ENCODE results near the gene PRUNE1.

Gene PRUNE1

GRCh38 chr1:150979092-150980056 is 28.9 kb upstream of the PRUNE1 start:
- peak; percentile 93 for DNase-seq

DNA sequence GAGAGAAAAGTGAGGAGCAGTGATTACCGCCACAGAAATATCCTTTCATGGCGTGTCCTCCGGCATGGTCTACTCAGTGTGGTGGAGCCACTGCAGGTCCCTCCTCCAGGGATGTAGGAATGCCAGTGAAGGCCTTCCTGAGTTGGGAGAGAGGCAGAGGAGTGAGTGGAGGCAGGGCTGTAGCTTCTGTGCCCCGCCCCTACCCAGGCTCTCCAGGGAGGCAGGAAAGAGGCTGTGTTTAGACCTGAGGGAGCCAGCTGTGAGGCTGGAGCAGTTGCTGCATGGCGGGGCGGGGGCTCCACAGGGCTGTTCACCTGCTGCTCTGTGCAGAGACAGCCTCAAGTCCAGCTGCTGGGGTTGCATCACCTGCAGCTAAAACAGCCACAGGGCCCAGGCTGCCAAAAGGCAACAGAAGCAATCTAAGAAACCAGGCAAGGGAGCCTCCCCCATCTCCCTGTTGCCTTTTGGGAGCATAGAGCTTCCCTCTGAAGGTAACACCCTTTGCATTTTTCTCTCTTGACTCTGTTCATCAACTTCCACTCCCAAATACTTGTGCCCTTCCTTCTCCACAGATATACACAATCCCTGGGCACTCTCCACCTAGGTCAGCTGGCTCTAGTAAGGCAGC is 27.0 kb upstream of the PRUNE1 start:
- DNase-seq, result no peak

DNA sequence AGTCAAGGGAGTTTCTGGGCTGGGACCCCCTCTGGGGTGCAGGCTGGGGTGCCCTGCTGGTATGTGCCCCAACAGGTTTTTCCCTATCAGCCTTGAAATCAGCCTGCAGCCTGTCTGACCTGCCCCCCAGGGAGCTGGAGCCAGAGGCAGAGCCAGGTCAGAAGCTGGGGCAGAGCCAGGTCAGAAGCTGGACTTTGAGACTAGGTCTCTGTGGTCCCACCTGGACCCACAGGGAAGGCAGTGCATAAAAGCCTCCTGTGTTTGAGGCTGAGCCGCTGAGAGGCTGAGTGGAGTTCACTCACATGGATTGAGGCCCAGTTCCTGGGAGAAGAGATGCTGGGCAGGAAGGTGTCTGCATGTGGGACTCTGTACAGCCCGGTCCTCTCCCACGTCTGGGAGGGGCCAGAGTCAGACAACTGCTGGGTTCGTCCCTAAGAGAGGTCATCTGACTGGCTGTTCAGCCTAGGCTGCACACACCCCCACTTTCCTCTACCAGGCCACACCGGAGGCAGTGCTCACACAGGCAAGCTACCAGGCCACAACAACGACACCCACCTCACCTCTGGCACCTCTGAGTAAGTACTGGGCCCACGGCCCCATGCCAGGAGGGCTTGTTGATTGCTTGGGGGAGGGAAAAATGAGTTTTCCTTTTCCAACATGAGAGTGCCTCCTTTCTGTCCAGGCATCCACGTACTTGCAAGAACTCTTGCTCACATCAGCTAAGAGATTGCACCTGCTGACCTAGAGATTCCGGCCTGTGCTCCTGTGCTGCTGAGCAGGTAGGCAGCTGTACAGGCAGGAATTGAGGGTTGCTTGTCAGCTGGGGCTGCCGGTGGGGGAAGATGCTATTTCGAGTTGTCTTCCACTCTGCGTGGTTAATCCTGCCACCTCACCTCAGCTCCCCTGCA is 26.2 kb upstream of the PRUNE1 start, which contains the start of gene ANXA9:
Gene ANXA9, plus strand, starts transcription at position 488 of the 908 bp plus-strand sequence. CDS start 814 bp downstream, outside the sequence.
- no peak for DNase-seq

GRCh38 chr1:150985179-150985825 is 22.9 kb upstream of the PRUNE1 start:
- DNase-seq, result no peak

- no peak for DNase-seq
Measured at GRCh38 chr1:150987924-150988323, 20.3 kb upstream of the PRUNE1 start.

GRCh38 chr1:150992626-150993025 is 15.6 kb upstream of the PRUNE1 start:
- DNase-seq, result no peak

GRCh38 chr1:150994248-150994647 is 14.0 kb upstream of the PRUNE1 start:
- DNase-seq, result no peak

GRCh38 chr1:150995460-150995859 is 12.8 kb upstream of the PRUNE1 start:
- no peak for DNase-seq

GRCh38 chr1:150995896-150996295 is 12.4 kb upstream of the PRUNE1 start:
- peak; percentile 31 for DNase-seq

DNA sequence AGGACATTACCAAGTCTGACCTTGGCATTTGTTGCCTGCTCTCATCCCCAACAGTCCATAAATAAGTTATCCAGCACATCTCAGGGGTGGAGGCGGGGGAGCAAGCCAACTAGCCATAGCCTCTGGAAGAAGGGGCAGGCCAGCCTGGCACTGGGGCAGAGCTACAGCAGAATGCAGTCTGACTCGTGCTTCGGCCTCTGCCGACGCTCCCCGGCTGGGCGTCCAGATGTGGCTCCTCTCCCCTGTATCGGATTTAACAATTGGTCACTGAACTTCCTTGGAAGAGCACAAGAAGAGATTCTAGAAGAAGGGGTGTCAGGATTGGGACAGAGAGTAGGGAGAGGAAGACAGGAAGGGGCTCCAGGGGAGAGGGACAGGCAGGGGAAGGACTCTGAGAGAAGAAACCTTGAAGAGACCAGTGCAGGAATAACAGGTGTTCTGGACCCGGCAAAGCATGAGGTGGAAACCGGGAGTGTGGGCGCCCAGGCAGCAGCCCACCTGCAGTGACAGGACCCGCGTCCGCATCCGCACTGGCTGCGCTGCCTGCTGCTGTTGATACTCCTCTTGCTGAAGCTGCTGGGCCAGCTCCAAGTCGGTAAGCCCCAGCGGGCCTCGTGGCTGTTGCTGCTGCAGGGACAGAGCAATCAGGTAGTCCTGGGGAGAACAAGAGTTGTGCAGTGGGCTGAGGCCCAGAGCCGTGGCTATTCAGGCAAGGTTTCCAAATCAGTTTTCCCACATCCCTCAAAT is 10.9 kb upstream of the PRUNE1 start:
- DNase-seq, result no peak

DNA sequence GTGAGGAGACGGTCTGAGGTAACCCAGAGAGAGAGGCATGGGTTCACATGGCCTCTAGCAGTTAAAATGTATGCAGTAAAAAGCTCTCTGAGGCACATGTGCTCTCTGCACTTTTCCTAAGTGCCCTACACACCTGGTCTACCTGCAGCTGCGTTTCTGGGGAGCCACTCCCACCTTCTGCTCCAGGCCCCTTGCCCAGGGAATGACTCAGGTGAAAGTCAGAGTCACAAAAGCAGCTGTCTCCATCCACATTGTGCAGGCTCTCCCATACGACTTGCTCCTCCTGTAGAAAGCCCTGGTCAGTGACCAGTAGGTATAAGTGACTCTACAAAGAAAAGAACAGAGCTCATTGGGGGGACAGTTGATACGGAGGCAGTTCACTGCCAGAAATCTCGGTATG is 10.3 kb upstream of the PRUNE1 start:
- DNase-seq, result no peak

DNA sequence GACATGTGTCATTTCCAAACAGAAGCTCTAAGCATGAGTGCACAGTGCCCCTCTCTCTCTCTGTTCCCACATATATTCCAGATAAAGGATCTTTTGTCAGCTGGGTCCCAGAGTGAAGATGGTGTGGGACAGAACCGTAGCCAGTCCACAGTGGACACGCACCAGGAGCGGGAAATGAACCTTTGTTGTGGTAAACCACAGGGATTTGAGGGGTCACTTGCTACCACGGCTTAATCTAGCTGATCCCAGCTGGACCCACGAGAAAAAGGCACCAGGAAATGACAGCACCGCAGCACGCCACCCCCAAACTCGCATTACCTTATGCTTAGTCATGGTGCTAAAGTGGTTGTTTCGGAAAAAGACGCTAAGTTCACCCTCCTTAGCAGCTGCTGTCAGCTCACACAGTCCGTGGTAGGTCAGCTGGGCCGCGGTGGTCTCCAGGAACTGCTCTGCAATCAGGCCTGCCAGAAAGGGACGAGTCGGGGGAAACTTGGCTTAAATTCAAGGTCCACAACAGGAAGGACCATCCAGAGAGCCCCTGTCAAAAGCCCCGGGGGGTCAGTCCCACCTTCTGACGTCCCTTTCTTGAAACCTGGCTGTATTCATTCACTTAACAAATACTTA is 9.1 kb upstream of the PRUNE1 start:
- DNase-seq, result peak; percentile 25

DNA sequence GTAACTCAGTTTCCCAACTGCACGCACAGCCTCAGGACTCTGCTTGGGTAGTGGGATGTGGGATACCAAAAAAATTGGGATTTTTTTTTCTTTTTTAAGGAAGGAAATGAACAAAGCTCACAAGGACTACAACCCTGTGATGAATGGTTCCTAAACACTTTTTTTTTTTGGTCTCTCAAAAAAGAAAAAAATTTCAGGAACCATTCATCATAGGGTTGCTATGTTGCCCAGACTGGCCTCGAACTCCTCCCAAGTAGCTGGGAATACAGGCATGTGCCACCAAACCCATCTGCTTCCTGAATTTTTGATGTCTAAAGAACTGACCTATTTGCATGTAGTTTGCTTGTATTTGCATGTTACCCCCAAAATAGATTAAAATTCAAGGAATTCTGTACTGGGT is 8.3 kb upstream of the PRUNE1 start:
- DNase-seq, result no peak

- no peak for DNase-seq
Measured at GRCh38 chr1:151000408-151000807, 7.8 kb upstream of the PRUNE1 start.

DNA sequence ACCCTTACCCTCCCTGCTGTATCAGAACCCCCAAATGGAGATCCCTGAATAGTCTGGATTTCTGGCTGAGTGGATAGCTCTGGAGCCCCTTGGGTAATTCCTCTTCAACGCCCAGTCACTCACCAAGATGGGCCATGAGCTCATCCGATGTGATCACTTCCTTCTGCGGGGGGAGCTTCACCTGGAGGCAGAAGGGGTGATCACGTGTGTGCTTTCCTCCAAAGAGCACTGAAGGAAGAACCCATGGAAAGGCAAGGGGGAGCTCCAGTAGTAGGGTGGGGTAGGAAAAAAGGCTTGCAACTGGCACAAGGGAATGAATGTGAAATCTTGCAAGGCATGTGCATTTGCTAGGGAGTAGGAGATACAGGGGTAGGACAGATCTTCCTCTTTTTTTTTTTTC is 6.6 kb upstream of the PRUNE1 start:
- no peak for DNase-seq

- DNase-seq, result no peak
Measured at GRCh38 chr1:151002051-151002450, 6.2 kb upstream of the PRUNE1 start.

GRCh38 chr1:151002611-151003010 is 5.6 kb upstream of the PRUNE1 start:
- DNase-seq, result no peak

GRCh38 chr1:151003180-151003579 is 5.1 kb upstream of the PRUNE1 start:
- no peak for DNase-seq

DNA sequence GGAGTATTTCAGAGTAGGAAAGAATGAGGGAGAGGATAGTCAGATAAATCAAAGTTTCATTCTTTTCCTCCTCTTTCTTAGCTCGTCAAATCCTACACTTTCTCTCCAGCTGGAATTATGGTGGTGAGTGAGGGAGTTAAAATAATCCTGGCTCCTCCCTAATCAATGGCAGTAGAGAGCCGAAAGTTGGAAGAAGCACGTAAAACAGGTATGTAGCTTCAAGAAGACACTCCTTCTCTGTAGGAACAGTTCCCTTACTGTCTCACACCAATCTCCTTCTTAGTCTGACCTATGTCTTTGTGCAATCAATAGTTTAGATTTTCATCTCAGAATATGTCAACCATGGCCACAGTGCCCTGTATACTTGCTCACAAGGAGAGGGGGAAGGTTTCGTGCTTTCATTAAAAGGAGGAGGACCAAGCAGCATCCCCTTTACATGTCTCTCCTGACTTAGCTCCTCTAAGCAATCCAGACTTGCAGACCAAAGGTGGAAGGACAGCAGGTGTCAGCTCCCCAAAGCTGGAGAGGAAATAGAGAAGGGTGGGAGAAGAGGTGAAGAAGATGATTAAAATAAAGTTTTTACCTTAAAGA is 2.4 kb upstream of the PRUNE1 start:
- DNase-seq, result no peak

GRCh38 chr1:151006327-151007052 is 1.8 kb upstream of the PRUNE1 start, which contains the start of gene MINDY1:
TSS of gene MINDY1 (minus strand) at chr1:151006902. CDS start at chr1:151002617, 4,285 bp downstream.
- DNase-seq, result peak; percentile 36
